Type B pancreatic cell (in vitro differentiated cells): ENCODE results near the gene SLC44A1. TPM values are rescaled to one million over a fixed set of nuclear protein-coding genes. Genes with fewer than 3 reads are reported as not detected.

Experiments
- DNase-seq: peaks from one replicate; pipeline ENCODE4 v3.0.0; 2021; ENCODE audit warnings: mixed read lengths; ENCODE audit not compliant: unreplicated experiment; ENCODE audit errors: extremely low spot score
- H3K27ac Mint-ChIP-seq: 2 replicates; pipeline ENCODE4 v1.8.0; 2021; ENCODE audit warnings: mild to moderate bottlenecking, mixed read lengths
- H3K27me3 Mint-ChIP-seq: 2 replicates; pipeline ENCODE4 v1.8.0; 2021; ENCODE audit warnings: mixed read lengths
- H3K36me3 Mint-ChIP-seq: 2 replicates; pipeline ENCODE4 v1.8.0; 2021; ENCODE audit warnings: mixed read lengths
- H3K4me1 Mint-ChIP-seq: one replicate; pipeline ENCODE4 v1.8.0; 2021; ENCODE audit warnings: mixed read lengths; ENCODE audit not compliant: unreplicated experiment
- H3K4me3 Mint-ChIP-seq: 2 replicates; pipeline ENCODE4 v1.8.0; 2021; ENCODE audit warnings: mild to moderate bottlenecking, mixed read lengths
- H3K9me3 Mint-ChIP-seq: 2 replicates; pipeline ENCODE4 v1.8.0; 2021; ENCODE audit warnings: mixed read lengths
- total RNA-seq: library from RNA; stranded (reverse); gene quantifications from 2 replicates; pipeline ENCODE4 v1.2.1, GENCODE V29; 2021; ENCODE audit warnings: low replicate concordance
- TF ChIP-seq, protein P1 (sequence below): fragments of 200-600 bp; sonication (generic); conservative IDR thresholded peaks from 2 replicates; pipeline ENCODE4 v1.5.0; 2021; ENCODE audit warnings: antibody characterized with exemption, mild to moderate bottlenecking

The SLC44A1 gene
- total RNA-seq, 1 donor from 2014 or later = 47.2 TPM

DNA sequence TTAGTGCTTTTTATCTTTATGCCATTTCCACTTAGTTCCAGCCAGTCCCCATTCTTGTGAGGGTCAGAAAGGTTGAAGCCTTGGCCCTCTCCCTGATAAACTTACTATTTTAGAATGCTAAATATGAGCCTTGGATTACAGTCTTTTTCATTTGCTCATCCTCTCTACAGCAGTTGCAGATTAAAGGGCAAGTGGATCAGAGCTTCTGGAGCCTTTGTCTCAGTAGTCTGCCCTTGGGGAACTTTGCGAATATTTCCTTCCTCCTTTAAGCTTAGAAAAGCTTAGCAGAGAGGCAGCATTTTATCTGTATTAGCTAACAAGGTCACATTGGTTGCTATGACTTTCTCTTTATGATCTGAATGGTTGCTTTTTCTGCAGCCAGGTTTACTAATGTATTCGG lies 214.9 kb downstream of the SLC44A1 start:
- TF ChIP-seq, protein P1, sequence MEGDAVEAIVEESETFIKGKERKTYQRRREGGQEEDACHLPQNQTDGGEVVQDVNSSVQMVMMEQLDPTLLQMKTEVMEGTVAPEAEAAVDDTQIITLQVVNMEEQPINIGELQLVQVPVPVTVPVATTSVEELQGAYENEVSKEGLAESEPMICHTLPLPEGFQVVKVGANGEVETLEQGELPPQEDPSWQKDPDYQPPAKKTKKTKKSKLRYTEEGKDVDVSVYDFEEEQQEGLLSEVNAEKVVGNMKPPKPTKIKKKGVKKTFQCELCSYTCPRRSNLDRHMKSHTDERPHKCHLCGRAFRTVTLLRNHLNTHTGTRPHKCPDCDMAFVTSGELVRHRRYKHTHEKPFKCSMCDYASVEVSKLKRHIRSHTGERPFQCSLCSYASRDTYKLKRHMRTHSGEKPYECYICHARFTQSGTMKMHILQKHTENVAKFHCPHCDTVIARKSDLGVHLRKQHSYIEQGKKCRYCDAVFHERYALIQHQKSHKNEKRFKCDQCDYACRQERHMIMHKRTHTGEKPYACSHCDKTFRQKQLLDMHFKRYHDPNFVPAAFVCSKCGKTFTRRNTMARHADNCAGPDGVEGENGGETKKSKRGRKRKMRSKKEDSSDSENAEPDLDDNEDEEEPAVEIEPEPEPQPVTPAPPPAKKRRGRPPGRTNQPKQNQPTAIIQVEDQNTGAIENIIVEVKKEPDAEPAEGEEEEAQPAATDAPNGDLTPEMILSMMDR = no peak
- no peak overlapping the region for H3K27ac Mint-ChIP-seq
- H3K4me3 Mint-ChIP-seq = no peak overlapping the region
- peaks cover 9% of the 10 kb centered on the region for H3K36me3 Mint-ChIP-seq
- H3K4me1 Mint-ChIP-seq = peaks cover 37% of the 10 kb centered on the region
- H3K9me3 Mint-ChIP-seq = peaks cover 7% of the 10 kb centered on the region
- H3K27me3 Mint-ChIP-seq = no peaks in the 10 kb centered on the region
- DNase-seq = no peak

DNA sequence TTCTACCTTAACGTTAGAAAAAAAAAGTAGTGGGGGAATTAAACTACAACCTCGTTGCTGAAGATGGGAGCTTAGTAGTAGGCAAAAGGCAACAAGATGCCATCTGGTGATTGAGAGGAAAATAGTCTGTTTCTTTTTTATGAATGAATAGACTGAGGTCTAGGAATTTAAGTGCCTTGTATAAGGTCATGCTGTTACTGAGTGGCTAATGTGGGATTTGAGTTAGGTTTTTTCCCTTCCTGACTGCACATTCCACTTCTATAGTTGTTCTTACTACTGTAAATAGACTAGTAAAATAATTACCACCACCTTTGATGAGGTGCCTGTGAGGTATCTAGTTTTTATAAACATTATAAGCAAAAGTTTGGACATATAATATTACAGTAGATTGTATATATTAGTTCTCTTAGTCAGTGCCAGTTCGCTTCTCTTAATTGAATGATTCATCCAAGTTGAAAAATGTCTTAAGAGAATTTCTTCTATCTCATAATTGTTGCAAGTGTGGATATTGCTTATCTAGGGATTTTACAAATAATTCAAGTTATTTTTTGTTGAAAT lies 222.5 kb downstream of the SLC44A1 start:
- TF ChIP-seq, protein P1 = no peak
- DNase-seq = no peak
- H3K36me3 Mint-ChIP-seq = peaks cover 47% of the 10 kb centered on the region
- H3K4me1 Mint-ChIP-seq = no peaks in the 10 kb centered on the region
- H3K9me3 Mint-ChIP-seq = peaks cover 12% of the 10 kb centered on the region
- no peaks in the 10 kb centered on the region for H3K27me3 Mint-ChIP-seq
- H3K27ac Mint-ChIP-seq = no peak overlapping the region
- H3K4me3 Mint-ChIP-seq = no peak overlapping the region

DNA sequence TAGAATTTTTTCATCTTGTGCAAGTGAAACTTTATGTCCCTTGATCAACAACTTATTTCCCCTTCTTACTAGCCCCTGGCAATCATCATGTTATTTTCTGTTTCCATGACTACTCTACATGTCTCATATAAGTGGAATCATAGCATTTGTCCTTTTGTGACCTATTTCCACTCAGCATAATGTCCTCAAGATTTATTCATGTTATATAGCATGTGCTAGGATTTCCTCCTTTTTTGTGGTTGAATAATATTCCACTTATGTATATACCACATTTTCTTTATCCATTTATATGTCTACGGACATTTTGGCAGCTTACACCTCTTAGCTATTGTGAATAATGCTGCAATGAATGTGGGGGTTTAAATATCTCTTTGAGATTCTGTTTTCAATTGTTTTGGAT lies 224.4 kb downstream of the SLC44A1 start:
- H3K9me3 Mint-ChIP-seq = peaks cover 12% of the 10 kb centered on the region
- no peak overlapping the region for H3K27ac Mint-ChIP-seq
- no peaks in the 10 kb centered on the region for H3K27me3 Mint-ChIP-seq
- DNase-seq = no peak
- H3K4me1 Mint-ChIP-seq = no peaks in the 10 kb centered on the region
- no peak overlapping the region for H3K4me3 Mint-ChIP-seq
- TF ChIP-seq, protein P1 = no peak
- peaks cover 47% of the 10 kb centered on the region for H3K36me3 Mint-ChIP-seq

DNA sequence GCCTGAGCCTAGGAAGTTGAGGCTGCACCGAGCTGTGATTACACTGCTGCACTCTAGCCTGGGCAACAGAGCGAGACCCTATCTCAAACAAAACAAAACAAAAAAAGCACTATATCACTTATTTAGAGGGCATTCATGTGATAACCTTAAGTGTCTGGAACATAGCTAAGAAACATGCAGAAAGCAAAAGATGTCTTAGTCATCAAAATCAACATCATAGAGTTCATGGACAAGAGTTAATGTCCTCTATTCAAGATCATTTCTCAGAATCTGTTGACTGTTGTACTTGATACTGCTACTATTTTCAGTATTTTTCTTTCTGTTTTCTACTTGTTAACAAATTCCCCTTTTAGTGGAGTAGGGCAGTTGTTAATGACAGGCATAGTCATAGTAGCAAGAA lies 228.8 kb downstream of the SLC44A1 start:
- Mint-ChIP-seq H3K9me3 (no peaks in the 10 kb centered on the region), H3K27me3 (no peaks in the 10 kb centered on the region), H3K4me1 (no peaks in the 10 kb centered on the region), H3K36me3 (peaks cover 23% of the 10 kb centered on the region), H3K4me3 (no peak overlapping the region), H3K27ac (no peak overlapping the region)
- no peak for DNase-seq
- TF ChIP-seq, protein P1 = no peak

DNA sequence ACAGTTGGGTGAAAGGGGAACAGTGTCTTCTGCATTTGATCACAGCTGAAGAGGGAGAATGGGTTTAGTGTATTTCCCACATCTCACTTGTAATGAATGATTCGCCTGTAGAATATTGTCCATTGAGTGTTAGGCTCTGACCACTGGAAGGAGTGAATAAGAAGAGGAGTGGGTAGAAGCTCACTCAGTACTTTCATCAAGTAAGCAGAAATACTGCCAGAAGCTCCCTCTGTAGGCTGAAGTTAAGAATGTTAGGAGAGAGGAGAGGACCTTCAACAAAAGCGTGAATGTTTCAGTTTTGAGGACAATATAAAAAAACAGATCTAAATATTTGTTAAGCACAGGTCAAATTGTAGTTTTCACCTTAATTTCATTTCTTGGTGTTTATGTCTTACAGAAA lies 230.9 kb downstream of the SLC44A1 start:
- Mint-ChIP-seq H3K4me1 (no peaks in the 10 kb centered on the region), H3K4me3 (no peak overlapping the region), H3K27me3 (no peaks in the 10 kb centered on the region), H3K9me3 (no peaks in the 10 kb centered on the region), H3K27ac (no peak overlapping the region), H3K36me3 (peaks cover 6% of the 10 kb centered on the region)
- TF ChIP-seq, protein P1 = peak; percentile 63
- DNase-seq = no peak

DNA sequence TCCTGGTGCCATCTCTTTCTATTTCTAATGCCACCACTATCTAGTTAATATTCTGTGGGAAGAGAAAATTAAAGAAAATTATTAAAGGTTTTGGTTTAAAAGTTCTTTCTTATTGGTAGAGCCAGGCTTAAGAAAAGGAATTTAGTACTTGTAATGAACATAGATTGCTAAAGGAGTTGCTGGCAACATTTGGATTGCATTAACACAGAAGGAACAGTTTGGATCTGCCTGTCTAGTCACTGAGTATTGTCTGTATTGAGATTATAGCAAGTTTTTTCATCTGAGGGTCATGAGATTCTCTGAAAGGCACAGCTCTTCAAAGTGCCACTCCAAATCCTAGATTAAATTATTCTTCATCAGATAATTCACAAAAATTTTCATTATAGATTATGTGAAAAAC lies 235.4 kb downstream of the SLC44A1 start:
- no peak overlapping the region for H3K27ac Mint-ChIP-seq
- TF ChIP-seq, protein P1 = no peak
- H3K4me1 Mint-ChIP-seq = no peaks in the 10 kb centered on the region
- no peak for DNase-seq
- H3K36me3 Mint-ChIP-seq = peaks cover 3% of the 10 kb centered on the region
- H3K9me3 Mint-ChIP-seq = no peaks in the 10 kb centered on the region
- no peak overlapping the region for H3K4me3 Mint-ChIP-seq
- no peaks in the 10 kb centered on the region for H3K27me3 Mint-ChIP-seq
